Suprapubic skin (tissue), 3 donors: ENCODE results near the gene PLAGL2.
"Not testable (repeated sequence)": the region's sequence is repeated elsewhere in the genome, so short reads cannot be mapped to it uniquely, and the experiment has no call there.

Experiments used
- POLR2A ChIP-seq, 2 donors: fragments of 450-650 bp; IDR thresholded peaks; one replicate each; pipeline ENCODE4 v1.6.1; 2017; ENCODE audit warnings: antibody characterized with exemption in 2 of 2, mild to moderate bottlenecking in 2 of 2, moderate library complexity in 2 of 2
- TF ChIP-seq, protein P1 (sequence below), 2 donors: fragments of 200-600 bp in 1 of 2; fragments of 450-650 bp in 1 of 2; sonication (generic) in 1 of 2; IDR thresholded peaks; one replicate each; pipeline ENCODE4 v1.5.1; 2016 to 2019; ENCODE audit warnings: antibody characterized with exemption in 2 of 2, mild to moderate bottlenecking in 1 of 2, moderate library complexity in 1 of 2

DNA sequence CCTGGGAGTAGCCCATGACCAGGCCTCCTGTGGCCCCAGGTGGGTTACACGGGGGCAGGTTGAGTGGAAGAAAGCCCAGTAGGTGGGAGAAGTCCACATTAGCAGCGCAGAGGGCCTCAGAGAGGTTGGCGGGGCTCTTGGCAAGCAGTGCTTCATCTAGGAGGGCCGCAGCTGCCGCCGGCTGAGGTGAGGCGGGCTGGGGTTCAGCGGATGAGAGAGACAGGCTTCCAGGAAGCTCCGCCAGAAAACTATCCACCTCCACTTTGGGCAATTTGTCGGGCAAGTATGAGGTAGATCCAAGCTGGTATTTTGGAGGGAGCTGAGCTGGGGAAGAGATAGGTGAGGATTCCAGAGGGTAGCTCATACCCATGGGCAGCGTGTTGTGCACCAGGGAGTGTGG, 10.9 kb downstream of the PLAGL2 start:
- not testable (repeated sequence) for TF ChIP-seq POLR2A (IDR thresholded peaks at IDR 0.05)
- TF ChIP-seq, protein P1, sequence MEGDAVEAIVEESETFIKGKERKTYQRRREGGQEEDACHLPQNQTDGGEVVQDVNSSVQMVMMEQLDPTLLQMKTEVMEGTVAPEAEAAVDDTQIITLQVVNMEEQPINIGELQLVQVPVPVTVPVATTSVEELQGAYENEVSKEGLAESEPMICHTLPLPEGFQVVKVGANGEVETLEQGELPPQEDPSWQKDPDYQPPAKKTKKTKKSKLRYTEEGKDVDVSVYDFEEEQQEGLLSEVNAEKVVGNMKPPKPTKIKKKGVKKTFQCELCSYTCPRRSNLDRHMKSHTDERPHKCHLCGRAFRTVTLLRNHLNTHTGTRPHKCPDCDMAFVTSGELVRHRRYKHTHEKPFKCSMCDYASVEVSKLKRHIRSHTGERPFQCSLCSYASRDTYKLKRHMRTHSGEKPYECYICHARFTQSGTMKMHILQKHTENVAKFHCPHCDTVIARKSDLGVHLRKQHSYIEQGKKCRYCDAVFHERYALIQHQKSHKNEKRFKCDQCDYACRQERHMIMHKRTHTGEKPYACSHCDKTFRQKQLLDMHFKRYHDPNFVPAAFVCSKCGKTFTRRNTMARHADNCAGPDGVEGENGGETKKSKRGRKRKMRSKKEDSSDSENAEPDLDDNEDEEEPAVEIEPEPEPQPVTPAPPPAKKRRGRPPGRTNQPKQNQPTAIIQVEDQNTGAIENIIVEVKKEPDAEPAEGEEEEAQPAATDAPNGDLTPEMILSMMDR (IDR thresholded peaks at IDR 0.05), result not testable (repeated sequence)
